Testis (tissue), 2 donors: ENCODE data around the gene PIK3CD.

Experiments
- CTCF ChIP-seq, 3 experiments: fragments of 450-650 bp in 2 of 3; fragments of 200-600 bp in 1 of 3; sonication (generic) in 1 of 3; IDR thresholded peaks; one replicate each; pipeline ENCODE4 v1.5.1; 2016 to 2019; ENCODE audit warnings: antibody characterized with exemption in 3 of 3, mild to moderate bottlenecking in 2 of 3, moderate library complexity in 1 of 3
- POLR2A ChIP-seq: fragments of 450-650 bp; IDR thresholded peaks from one replicate; pipeline ENCODE4 v1.6.1; 2017; ENCODE audit warnings: antibody characterized with exemption, mild to moderate bottlenecking, moderate library complexity

DNA sequence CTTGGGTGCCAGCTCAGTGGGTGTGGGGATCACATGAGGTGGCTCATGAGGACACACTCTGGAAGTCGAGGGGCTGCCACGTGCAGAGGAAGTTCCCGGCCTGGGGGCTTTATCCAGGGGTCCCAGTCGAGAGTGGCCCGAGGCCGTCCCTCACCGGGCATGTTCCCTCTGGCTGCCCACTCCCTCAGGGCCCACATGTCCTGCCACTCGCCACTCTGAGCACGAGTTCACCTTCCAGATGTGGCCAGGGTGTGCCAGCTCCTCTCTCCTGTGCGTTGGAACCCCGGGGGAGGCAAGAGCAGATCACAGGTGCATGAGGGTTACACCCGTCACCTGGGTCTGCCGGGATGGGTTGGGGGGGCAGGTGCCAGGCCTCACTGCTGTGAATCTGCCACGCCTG lies 48.2 kb upstream of the PIK3CD start:
- TF ChIP-seq POLR2A (no peak), CTCF (IDR thresholded peaks at IDR 0.05) (no peak)
